Activated CD8-positive, alpha-beta memory T cell treated with anti-CD3 and anti-CD28 coated beads, Interleukin-2, amount 50 U/mL, for 24 hours (primary cell): ENCODE results near the gene APBB2.
"Not testable (repeated sequence)": the region's sequence is repeated elsewhere in the genome, so short reads cannot be mapped to it uniquely, and the experiment has no call there.

ENCODE experiments used
- DNase-seq: peaks from one replicate; pipeline ENCODE4 v3.0.0-alpha.2; 2020; ENCODE audit errors: extremely low read depth

The APBB2 gene

GRCh38 chr4:40905414-40905813, 308.9 kb downstream of the APBB2 start:
- DNase-seq: no peak

DNA sequence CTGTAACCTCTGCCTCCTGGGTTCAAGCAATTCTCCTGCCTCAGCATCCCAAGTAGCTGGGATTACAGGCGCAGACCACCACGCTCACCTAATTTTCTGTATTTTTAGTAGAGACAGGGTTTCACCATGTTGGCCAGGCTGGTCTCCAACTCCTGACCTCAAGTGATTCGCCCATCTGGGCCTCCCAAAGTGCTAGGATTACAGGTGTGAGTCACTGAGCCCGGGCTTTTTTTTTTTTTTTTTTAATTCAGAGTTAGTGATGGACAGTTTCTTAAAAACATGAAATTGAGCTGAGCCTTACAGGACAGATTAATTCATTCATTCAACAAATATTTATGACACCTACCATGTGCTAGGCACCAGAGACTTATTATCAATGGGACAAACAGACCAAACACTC, 313.8 kb downstream of the APBB2 start:
- not testable (repeated sequence) for DNase-seq

GRCh38 chr4:40897557-40898203, 316.7 kb downstream of the APBB2 start:
- DNase-seq: peak; percentile 41

GRCh38 chr4:40890764-40891163, 323.6 kb downstream of the APBB2 start:
- no peak for DNase-seq

- DNase-seq: no peak
Measured at GRCh38 chr4:40890199-40890598, 324.1 kb downstream of the APBB2 start.

DNA sequence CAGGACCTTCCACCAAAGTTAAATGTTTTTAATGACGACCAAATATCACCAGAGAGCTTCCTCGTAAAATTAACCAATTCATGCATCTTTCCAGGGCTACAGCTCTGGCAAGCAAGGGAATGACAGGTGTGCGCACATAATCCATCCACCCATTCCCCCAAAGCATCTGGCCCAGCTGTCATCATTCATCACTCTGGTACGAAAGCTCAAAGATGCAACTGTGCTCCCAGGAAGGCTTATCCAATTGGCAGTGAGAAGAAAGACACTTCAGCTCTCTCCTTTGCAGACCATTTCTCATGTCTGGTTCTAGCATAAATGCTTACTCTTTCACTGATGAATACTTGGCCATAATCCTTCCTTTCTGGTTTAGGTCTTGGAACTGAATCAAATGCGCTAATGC, 325.4 kb downstream of the APBB2 start:
- no peak for DNase-seq

DNA sequence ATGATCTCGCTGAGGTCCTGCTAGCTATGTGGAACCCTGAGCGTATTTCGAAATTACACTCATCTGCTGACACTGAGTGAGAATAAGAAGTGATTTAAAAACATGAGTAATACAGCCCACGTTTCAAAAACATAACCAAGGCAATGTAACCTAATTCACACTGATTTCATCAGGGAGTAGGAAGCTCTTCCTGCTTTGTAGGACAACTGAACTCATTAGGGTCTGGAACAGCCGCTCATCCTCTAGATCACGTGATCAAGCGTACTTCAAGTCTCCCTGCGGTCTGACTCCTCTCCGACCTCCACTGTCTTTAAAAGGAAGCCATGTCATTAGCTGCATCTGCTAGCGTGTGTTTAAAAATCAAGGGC, 326.6 kb downstream of the APBB2 start:
- no peak for DNase-seq

- no peak for DNase-seq
Measured at GRCh38 chr4:40886931-40887763, 327.2 kb downstream of the APBB2 start.

- no peak for DNase-seq
Measured at GRCh38 chr4:40881851-40882250, 332.5 kb downstream of the APBB2 start.

- no peak for DNase-seq
Measured at GRCh38 chr4:40881096-40881495, 333.2 kb downstream of the APBB2 start.

GRCh38 chr4:40878548-40879055, 335.7 kb downstream of the APBB2 start:
- DNase-seq: no peak

DNA sequence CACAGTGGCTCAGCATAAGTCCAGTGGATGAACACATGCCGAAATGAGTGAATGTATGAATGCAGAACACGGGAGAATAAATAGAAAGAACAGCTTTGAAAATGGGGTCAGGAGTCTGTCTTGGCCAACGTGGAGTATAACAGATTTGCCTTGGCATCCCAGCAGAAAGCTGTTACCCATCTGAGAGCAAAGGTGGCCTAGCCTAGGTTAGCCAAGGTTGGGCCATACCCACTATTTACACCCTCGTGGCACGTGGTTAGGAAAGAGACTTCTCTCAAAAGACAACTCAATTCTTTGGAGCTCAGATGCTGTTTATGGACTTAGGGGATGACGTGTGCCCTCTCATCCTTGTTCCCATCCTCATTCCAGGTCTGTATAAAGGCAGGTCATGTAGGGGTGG, 337.3 kb downstream of the APBB2 start:
- DNase-seq: no peak

DNA sequence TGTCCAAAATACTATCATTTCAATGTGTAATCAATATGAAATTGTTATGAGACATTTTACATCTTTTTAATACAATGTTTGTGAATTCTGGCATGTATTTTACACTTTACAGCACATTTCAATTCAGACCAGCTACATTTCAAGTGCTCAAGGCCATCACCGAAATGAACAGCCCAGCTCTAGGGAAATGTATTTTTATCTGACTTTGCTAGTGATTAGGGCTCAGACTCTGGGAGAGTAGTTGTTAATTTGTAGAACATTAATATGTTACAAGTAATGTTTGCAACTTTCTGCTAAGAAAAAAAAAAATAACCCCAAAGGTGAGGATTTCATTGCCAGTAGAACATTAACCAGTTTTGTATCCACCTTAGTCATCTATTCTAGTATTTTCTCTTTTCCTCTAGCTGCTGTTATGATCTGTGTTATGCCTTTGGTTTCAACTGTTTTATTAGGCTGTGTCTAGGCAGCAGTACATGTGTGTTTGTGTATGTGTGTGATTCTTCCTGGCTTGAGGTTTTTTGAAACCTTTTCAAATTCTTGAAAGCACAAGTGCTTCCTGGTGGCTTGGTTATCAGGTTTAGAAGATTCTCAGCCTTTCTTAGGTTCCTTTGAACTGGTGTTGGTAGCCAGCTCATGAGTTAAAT, 338.7 kb downstream of the APBB2 start:
- DNase-seq: no peak

DNA sequence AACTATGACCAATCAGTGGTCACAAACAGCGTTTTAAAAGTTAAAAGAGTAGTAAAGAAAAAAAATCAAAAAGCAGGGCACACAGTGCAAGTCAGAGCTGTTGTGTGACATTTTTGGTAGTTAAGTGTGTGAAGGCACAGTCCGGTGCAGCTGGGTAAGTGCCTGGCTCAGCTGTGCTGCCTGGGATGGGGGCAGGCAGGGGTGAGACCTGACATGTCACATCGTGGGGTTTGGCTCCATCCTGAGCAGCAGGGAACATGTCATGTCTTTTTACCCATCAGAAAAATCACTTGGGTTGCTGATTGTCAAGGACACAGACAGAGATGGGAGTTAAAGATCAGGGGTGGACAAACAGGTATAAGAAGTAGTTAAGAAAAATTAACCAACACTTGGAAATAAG, 339.4 kb downstream of the APBB2 start:
- no peak for DNase-seq

GRCh38 chr4:40874331-40874730, 340.0 kb downstream of the APBB2 start:
- DNase-seq: no peak

DNA sequence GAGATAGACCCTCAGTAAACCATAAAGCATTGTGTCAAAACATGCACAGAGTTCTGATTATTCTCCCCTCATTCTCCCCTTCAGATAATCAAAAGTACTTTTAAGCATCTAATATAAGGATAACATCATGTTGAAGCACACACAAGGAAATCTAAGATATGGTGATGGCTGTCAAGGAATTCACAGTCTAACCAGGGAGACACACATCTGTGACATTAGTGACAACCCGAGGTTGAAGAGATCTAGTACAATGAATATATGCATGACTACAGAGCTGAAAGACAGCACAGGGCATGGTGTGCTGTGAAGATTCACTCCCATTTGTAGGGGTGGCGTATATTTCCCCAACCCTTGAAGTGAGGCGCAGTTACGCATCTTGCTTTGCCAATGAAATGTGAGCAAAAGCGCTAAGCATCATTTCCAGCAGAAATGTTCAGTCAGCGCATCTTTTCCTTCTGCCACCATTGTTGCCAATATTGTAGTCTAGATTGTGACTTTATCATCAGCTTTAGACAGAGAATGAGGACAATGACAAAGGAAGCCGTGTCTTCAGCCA, 342.6 kb downstream of the APBB2 start:
- DNase-seq: no peak

GRCh38 chr4:40870150-40870549, 344.2 kb downstream of the APBB2 start:
- DNase-seq: no peak

- no peak for DNase-seq
Measured at GRCh38 chr4:40865696-40866095, 348.6 kb downstream of the APBB2 start.

GRCh38 chr4:40864531-40864930, 349.8 kb downstream of the APBB2 start:
- no peak for DNase-seq

- no peak for DNase-seq
Measured at GRCh38 chr4:40858962-40859361, 355.4 kb downstream of the APBB2 start.

DNA sequence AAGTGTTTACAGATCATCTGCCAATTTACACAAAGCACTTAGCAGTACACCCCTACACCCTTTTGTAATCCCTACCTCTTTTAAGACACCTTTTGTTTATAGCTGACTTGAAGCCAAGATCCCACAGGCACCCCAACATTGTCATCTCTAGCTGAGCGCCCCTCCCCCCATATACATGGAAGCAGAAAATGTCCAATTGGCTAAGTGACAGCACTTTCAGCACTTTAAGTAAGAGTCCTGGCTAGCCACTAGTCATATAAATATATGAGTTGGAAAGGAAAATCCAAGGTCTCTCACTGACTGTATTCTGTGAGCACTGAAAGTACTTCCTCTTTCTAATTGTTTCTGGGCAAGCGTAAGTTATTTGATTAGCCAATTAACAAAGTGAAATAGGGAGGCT, 356.4 kb downstream of the APBB2 start:
- DNase-seq: no peak

DNA sequence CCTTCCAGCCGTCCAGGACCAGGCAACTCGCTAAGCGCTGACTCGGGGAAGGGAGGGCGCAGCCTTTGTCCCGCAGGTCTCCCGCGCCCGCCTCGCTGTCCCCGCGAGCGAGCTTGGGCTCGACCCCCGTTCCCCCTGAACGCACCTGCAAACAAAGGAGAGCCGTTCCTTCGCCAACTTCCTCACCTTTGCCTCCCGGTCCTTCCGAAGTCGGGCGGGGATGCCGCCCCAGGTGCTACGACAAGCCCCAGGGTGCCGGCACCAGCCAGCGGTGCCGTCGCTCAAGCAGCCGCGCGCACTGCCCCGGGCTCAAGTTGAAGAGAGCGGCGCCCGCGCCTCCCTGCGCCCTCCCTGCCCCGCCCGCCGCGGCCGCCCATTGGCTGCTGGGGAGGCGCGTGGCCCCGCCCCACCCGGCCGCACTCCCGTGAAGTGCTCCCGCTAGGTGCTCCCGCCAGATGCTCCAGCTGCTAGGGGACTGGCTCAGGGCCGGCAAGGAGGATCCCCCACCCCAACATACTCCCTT, 357.4 kb downstream of the APBB2 start:
- DNase-seq: no peak
